Left cardiac atrium (tissue), 4 donors: ENCODE results near the gene TTLL6. TPM values are rescaled to one million over a fixed set of nuclear protein-coding genes. Genes with fewer than 3 reads are reported as not detected.
"Not testable (repeated sequence)": the region's sequence is repeated elsewhere in the genome, so short reads cannot be mapped to it uniquely, and the experiment has no call there.

Experiments
- ATAC-seq, 2 donors: fragments of 200-7000 bp; cut with Tn5 transposase; one replicate each; pipeline ENCODE4 v1.9.1; 2020; ENCODE audit warnings: mild to moderate bottlenecking in 2 of 2, moderate library complexity in 2 of 2
- DNase-seq: peaks from one replicate; pipeline ENCODE4 v3.0.0-alpha.2; 2020
- intact Hi-C, 2 donors: fragments of 100-400 bp; cut with DNase I; formaldehyde crosslinking; loops; one replicate each; pipeline versions ENCODE4 v1.14.1 to v1.15.1; 2022 to 2023
- total RNA-seq, 2 donors: library from RNA; stranded (reverse); fragmentation: NEBNext Ultra II Directional; extraction: Animal tissue kit (Norgen Biotek cat#: 25700); gene quantifications; one replicate each; pipeline ENCODE4 v1.2.1, GENCODE V29; 2021
- donor health status: DM: no; HTN: yes; CAD: no.
- donor health status: DM: no; HTN: yes; CAD: no; lungs with severe emphysema.
- donor health status: DM: yes; HTN: yes; CAD: no.
- donor health status: Dilated cardiomyopathy.

Gene TTLL6
- total RNA-seq, 2 donors from 2014 or later = 0.16 TPM; not detected in 1

DNA sequence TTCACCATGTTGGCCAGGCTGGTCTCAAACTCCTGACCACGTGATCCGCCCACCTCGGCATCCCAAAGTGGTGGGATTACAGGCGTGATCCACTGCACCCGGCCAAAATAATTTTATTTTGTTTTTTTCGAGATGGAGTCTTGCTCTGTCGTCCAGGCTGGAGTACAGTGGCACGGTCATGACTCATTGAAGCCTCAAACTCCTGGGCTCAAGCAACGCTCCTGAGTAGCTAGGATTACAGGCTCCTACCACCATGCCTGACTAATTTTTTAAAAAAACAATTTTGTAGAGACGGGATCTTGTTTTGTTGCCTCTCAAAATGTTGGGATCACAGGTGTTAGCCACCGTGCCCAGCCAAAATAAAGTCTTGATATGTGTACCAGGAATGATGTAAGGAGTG is 2.4 kb upstream of the TTLL6 start:
- intact Hi-C loops = no loop called here
- no peak for ATAC-seq
- DNase-seq = no peak

DNA sequence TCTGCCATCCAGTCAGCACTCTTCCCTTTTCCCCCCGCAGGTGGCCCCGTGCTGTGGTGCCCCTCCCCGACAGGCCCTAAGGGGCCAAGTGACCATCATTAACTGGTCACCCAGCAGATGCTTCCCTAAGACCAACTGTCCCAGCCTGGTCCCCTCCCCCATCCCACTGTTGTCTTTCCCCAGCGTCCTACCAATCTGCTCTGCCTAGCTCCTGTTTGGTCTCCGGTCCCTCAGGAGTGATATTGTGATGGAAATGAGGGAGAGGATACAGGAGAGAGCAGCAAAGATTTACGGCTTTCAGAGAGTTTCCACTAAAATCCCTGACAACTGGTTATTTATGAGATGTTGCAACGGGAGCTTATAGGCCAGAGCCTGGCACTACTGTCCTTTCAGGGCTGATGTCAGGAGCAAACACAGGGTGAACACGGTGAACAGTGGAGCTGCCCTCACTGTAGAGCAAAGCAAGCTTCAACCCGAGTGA is 1.4 kb upstream of the TTLL6 start:
- ATAC-seq (no peak), DNase-seq (no peak)
- intact Hi-C loops = no loop called here

DNA sequence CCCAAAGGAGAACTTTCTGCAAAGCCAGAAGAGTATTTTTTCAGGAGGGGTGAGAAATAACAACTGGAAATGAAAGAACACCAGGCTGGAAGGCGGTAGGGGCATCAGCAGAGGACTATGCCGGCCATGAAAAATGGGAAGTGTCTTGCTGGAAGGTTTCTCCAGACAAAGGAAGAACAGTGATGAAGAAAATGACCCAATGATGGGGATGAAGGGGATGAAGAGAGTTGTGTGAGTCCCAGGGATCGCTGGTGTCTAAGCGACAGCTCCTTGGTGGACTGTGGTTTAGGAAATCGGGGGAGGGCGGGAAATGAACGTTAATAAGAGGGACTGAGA is 623 bp downstream of the TTLL6 start:
- intact Hi-C loops = no loop called here
- ATAC-seq (no peak), DNase-seq (no peak)

DNA sequence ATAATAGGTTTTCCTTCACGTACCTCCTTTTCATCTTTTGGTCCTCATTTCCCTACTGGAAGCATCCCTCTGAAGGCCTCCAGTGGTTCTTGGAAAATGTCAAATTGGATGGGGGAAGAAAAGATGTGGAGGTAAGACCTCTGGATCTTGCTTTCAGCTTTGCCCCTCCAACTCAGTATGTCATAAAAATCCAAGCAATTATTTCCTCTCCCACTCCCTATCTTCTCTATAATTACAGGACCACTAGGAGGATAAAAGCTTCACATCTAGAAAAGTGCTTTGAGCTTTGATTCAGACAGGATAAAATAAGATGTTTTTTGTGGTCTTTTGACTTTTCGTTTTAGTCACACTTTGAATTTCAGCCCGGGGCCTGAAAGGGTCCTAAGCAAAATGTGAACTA is 1.7 kb downstream of the TTLL6 start:
- ATAC-seq (no peak), DNase-seq (no peak)
- intact Hi-C loops = loop anchor here in 1 of 2 donors (2.0 kb wide), 1 partner anchor 63 kb away; no protein-coding TSS in a partner anchor

DNA sequence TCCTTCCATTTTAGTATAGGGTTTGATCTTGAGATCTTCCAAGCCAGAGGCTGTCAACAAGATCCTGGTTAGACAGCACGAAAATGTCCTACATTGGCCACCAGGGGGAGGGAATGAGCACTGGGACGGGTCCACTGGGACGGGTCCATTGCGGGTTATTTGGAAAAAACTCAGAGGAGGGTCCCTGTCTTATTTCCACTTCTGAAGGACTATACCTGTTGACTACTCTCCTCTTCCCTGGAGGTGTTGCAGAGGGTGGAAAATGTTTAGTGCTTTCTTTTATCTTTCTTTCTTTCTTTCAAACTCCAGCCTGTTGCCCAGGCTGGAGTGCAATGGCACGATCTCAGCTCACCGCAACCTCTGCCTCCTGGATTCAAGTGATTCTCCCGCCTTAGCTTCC is 2.5 kb downstream of the TTLL6 start:
- ATAC-seq (peak in 1 of 2 donors; percentile 13), DNase-seq (peak; percentile 55)
- intact Hi-C loops = loop anchor here in 1 of 2 donors (2.0 kb wide), 1 partner anchor 64 kb away; no protein-coding TSS in a partner anchor

DNA sequence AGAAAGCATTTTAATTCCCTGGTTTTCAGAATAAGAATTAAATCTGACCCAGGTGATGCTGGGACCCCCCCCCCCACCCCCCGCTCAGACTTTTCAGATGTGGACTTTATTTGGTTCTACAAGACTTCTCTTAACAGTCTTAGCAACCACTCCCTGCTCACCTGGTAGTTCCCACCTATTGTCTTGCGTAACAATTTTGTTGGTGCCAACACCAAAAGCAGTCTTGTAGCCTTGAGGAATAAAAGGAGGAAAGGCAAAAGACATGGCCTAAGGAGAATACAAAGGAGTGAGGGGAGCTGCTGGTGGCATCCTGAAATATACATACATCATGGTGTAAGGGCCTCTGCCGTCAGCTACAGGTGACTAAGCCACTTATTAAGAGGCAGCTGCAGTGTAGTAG is 5.0 kb downstream of the TTLL6 start:
- no peak for ATAC-seq
- intact Hi-C loops = no loop called here
- no peak for DNase-seq

DNA sequence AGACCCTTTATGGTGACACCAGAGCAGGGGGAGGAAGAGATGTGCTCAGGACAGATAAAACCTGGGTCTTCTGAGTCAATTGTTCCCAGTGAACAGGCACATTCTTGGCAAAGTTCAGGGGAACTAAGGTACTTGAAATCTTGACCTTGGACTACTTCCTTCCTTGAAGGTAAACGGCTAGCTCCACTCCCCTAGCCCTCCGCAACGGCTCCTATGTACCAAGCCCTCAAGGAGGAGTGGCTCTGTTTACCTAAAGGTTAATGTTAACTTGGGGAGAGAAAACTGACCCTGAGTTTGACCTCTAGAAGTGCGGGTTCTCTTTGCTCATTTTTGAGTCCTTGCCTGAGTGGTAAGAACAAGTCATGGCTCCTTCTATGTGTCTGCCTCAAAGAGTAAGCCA is 7.8 kb downstream of the TTLL6 start:
- intact Hi-C loops = loop anchor here in 1 of 2 donors (10.0 kb wide), 1 partner anchor 226 kb away; no protein-coding TSS in a partner anchor
- no peak for ATAC-seq
- no peak for DNase-seq

DNA sequence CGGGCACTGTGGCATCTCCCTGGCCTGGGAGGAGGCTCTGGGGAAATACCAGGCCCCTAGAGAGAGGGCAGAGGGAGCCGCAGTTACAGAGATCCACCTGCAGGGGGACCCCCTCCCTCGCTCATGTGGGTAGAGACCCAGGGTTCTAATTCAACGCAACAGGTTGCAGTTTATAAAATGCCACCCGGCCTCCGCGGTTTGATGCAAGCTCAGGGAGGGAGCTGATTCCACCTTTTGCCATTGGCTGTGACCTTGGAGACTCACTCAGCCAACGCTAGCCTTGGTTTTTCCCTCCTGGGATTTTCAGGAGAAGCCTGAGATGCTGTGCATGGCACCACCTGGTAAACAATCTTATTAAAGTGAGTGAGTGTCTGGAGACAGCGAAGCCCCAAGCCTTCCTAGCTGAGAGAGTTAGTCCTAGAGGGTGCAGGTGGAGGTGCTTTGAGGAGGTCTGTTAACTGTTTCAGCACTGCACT is 12.1 kb downstream of the TTLL6 start:
- peak; percentile 82 to 90 for ATAC-seq
- intact Hi-C loops = loop anchor here (2.0 to 10.0 kb wide), 2 partner anchors 74 to 230 kb away; no protein-coding TSS in a partner anchor

DNA sequence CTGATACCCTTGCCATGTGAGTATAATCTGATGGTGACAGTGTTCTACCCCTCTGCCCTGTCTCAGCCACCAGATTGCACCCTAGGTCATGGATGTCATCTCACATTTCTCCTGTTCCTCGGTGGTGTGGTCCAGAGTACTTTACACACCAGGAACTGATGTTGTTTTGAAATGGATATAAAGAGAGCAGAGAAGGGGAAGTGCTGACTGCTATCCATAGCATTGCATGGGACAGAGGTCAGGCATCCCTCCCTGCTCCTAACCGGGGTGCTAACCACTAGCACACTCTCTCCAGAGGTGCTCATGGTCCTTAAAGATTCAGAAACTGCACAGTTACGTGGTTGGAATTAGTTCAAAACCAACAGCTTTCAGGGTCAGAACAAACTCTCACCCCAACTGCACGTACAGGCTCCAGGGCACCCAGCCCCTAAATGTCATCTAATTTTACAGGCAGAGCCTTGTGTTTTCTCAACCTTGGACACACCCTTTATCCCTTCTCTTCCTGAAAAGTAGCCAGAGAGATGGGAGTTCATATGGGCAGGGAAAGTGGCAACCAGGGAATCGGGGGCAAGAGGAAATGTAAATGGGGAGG is 16.3 kb downstream of the TTLL6 start:
- DNase-seq = no peak
- no peak for ATAC-seq
- intact Hi-C loops = loop anchor here in 1 of 2 donors (10.0 kb wide), 1 partner anchor 234 kb away; no protein-coding TSS in a partner anchor

More for the DNA sequence above, 12.1 kb downstream of the TTLL6 start:
- DNase-seq = peak; percentile 56

DNA sequence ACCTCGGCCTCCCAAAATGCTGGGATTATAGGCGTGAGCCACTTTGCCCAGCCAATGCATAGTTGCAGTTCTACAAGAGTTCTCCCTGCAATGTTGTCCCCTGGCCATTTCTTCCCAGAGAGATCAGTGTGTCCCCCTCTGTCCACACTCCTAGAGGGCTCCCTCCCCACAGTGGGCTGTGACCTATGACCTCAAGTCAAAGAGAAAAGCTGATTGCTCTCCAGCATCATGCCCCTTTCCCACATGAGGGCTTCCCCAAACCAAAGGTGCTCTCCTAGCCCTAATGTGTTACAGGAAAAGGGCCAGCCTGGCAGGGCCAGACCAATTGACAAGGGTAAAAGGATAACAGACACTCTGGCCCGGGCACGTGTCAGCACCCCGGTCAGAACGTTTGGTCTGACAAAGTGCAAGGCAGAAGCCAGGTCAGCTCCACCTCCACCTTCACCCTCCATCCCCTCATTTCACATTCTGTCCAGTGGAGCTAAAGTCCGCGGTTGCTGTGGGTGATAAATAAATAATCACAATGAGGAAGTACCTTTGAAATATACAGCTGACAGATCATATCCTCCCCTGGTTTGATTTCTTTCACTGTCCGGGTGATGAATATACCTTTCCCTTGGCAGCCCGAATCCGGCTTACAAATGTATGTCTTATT is 17.8 kb downstream of the TTLL6 start:
- intact Hi-C loops = no loop called here
- ATAC-seq (no peak), DNase-seq (no peak)

DNA sequence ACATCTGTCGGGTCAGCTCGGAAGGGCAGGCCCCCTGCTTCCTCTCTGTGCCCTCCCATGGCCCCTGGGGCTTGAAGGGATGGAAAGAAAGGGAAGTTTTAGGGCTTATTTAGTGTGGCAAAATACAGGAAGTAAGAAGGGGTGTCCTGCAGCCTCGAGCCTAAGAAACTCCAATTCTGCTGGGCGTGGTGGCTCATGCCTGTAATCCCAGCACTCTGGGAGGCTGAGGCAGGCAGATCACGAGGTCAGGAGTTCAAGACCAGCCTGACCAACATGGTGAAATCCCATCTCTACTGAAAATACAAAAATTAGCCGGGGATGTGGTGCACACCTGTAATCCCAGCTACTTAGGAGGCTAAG is 20.9 kb downstream of the TTLL6 start:
- DNase-seq, ATAC-seq, intact Hi-C loops: not testable (repeated sequence)

DNA sequence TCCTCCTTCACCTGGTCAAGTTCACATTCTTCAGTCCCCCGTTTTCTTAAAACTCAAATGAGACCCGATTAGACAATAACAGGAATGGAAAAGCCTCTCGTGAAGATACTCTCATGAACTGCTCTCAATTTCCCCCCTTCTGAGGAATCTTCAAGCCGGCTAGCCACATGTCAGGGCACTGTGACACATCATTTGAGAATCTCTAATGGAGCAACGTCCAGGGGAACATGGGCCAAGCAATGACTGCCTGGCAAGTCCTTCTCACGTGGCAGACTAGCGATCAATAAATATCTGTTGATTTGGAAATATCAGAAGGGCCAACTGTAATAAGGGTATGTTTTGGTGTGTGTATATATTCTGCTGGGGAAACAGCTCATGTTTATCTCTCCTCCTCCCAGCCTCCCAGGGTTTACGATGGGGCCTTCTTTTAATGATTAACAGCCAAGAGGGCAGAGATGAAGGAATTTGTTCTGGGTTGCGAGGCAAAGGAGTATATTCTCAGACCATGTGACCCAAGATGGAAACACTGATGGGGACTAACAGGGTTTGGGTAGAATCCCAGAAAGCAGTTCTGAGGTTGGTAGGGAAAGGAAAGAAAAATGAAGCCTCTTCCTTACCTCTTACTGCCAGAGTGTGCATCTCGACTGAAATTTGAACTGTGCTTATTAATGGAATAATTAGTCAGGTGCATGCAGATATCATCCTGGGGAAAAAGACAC is 21.4 kb downstream of the TTLL6 start:
- DNase-seq (no peak), ATAC-seq (no peak)
- intact Hi-C loops = no loop called here

DNA sequence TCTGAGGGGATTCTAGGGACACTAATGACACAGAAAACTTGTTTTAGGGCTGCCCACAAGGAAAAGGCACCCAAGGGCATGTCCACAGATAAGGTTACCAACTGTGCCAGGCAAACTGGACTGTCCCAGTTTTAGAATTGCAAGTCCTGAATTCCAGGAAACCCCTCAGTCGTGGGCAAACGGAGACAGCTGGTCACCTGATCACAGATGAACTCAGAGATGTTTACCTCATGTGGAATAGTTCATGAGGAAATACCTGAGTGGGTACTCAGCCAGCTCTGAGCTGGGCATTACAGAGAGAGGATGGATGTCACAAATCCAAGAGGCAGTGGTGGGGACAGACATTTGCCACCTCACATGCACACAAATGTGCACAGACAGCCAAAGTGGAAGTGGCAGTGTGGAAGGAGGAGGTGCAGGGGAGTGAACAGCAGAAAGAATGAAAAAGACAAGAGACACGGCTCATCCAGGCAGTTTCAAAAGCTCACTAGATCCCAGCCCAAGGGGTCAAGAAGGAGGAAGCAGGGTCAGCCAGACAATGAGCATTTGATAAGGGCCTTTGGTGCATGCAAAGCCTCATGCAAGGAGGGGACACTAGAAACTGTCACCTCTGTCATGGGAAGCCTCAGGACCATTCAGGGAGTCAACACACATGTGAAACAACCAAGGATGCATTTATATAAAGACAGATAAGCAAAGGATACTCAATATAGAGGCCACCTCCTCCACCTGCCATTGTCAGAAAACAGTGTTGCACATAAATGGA is 24.8 kb downstream of the TTLL6 start:
- ATAC-seq = no peak
- intact Hi-C loops = loop anchor here in 1 of 2 donors (5.0 kb wide), 1 partner anchor 115 kb away; no protein-coding TSS in a partner anchor
- DNase-seq = no peak

DNA sequence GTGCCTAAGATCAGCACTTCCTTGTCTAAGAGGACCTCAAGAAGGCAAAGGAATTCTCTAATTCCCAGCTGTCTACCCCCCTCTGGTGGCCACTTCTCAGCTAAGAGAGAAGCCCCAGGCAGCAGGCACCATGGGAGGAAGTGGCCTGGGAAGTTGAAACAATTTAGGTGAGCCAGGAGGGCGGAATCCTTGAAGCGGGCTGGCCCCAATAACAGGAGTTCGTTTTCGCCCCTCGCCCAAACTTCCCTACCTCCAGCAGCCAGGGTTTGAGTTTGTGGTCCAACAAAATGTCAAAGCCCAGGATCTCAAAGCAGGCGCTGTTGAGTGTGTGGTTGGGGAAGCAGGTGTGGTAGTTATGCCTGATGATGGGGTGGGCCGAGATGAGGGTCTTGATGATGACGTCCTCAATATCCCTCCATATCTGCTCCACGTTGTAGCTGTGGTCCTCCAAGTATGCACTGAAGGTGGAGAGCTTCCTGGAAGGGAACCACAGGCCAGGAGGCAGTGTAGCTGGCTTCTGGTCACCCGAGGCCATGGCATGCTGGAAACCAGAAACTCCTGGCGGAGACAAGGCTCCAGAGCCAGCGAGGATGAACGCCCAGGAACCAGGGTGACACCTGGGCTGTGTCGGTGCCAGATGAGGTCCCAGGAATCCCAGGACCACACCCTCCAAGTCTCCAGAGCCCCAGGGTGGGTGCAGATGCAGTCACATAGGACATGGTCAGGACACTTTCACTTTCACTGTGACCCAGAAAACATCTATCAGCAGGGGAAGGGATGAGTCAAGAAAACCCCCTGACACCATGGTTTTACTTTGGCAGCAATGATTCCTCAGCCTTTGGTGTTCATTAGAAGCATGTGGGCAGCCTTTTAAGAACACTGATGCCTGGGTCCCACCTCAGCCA is 25.6 kb downstream of the TTLL6 start:
- intact Hi-C loops = loop anchor here (1.0 to 5.0 kb wide), 4 partner anchors 67 to 114 kb away; no protein-coding TSS in a partner anchor
- DNase-seq (peak; percentile 83), ATAC-seq (peak; percentile 88 to 93)

DNA sequence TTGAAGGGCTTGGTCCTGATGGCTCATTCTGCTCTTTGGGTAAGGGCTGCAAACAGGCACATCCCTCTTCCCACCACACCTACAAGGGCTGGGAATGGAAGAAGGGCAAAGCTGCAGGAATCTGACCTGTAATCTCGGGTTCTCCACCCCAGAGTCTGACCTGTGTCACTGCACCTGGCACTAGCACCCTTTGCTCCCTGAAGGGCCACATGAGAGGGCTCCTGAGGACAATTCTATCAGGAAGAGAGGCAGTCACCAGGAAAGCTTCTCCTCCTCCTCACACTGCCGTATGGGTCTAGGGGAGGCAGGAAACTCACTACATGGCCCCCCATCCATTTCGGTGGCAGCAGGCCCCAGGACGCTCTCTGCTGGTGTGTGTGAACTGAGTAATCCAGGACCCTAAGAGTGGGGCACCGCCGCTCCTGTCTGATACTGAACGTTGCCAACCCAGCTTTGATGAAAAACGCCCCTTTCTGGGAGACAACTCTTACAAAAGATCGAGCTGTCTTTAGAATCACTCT is 26.4 kb downstream of the TTLL6 start:
- intact Hi-C loops = loop anchor here (1.0 to 5.0 kb wide), 4 partner anchors 66 to 113 kb away; no protein-coding TSS in a partner anchor
- ATAC-seq = peak in 1 of 2 donors; percentile 22
- no peak for DNase-seq

DNA sequence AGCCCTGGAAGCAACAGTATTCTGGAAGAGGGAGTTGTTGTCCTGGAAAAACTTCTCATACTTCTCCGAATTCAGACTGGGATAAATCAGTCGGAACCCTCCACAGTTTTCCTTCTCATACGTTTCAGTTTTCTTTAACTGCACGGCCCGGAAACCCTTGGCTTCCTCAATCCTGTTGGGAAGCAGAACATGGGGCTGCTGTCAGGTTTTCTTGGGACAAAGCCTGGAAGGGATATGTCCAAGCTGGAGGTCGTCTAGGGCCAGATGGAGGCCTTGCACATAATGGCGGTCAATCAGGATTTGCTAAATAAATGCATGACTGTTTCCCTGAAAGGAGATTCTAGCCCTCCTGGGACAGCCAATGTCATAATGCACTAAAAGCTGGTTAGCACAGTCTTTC is 29.2 kb downstream of the TTLL6 start:
- ATAC-seq (peak; percentile 16 to 53), DNase-seq (no peak)
- intact Hi-C loops = no loop called here

DNA sequence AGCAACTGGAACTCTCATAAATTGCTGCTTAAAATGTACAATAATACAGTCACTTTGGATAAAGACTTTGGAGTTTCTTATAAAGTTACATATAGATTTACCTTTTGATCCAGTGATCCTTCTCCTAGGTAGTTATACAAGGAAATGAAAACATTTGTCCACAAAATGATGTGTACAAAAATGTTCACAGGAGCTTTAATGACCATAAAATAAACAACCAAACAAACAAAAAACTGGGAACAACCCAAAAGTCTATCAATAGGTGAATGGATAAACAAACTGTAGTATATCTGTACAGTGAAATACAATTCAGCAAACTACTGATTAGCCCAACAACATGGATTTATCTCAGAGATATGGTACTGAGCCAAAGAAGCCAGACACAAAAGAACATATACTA is 37.6 kb downstream of the TTLL6 start:
- ATAC-seq (no peak), DNase-seq (no peak)
- intact Hi-C loops = no loop called here

DNA sequence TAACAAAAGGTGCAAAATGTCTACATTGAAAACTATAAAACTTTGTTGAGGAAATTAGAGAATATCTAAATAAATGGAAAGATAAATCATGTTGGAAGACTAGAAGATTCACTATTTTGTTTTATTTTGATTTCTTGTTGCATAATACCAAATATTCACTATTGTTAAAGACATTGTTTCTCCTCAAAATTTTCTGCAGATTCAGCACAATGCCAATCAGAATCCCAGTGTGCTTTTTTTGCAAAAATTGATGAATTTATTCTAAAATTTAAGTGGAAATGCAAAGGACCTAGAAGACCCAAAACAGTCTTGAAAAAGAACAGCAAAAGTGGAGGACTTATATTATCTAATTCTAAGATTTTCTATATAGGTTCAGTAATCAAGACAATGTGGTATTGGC is 40.4 kb downstream of the TTLL6 start:
- no peak for ATAC-seq
- no peak for DNase-seq
- intact Hi-C loops = no loop called here
